H1 (cell line): ENCODE measurements around the gene KRT75. TPM values are rescaled to one million over a fixed set of nuclear protein-coding genes. Genes with fewer than 3 reads are reported as not detected.
"Not testable (repeated sequence)": the region's sequence is repeated elsewhere in the genome, so short reads cannot be mapped to it uniquely, and the experiment has no call there.

Source experiments
- CTCF ChIA-PET: fragments of 300-600 bp; sonication (Branson Sonifier 250); formaldehyde crosslinking; loops from one replicate; lab custom pipeline; 2021; ENCODE audit not compliant: partially characterized antibody; lab: Charles Lee
- POLR2A ChIA-PET: fragments of 300-600 bp; sonication (Branson Sonifier 250); formaldehyde crosslinking; loops from one replicate; lab custom pipeline; 2021; ENCODE audit warnings: inconsistent platforms; ENCODE audit not compliant: partially characterized antibody; lab: Charles Lee
- DNase-seq, 2 experiments: peaks; one replicate each; pipeline versions ENCODE4 v3.0.0 to v3.0.0-alpha.2; 2010 to 2022; ENCODE audit warnings: low spot score in 2 of 2, low read depth in 1 of 2, mixed read lengths in 1 of 2
- FAIRE-seq: peaks from 2 replicates; lab custom pipeline; 2011; peaks lifted over from hg19 to GRCh38; lab: Jason Lieb, UNC
- H2AFZ ChIP-seq: 2 replicates; pipeline ENCODE4 v1.8.1; 2012; ENCODE audit warnings: low read length, inconsistent platforms
- H2AK5ac ChIP-seq: 2 replicates; pipeline ENCODE4 v1.6.1; 2013; ENCODE audit warnings: low read depth, low read length
- H2BK120ac ChIP-seq: replicated peaks from 2 replicates; pipeline ENCODE3; 2013; ENCODE audit warnings: low read depth, low read length, inconsistent platforms
- H2BK12ac ChIP-seq: 2 replicates; pipeline ENCODE4 v1.6.1; 2013; ENCODE audit warnings: low read depth, low read length
- H2BK15ac ChIP-seq: 2 replicates; pipeline ENCODE4 v1.6.1; 2013; ENCODE audit warnings: low read length
- H2BK20ac ChIP-seq: 2 replicates; pipeline ENCODE4 v1.6.1; 2013; ENCODE audit warnings: low read length
- H2BK5ac ChIP-seq: 2 replicates; pipeline ENCODE4 v1.6.1; 2013; ENCODE audit warnings: low read depth, low read length
- H3K14ac ChIP-seq: 2 replicates; pipeline ENCODE4 v1.6.1; 2013; ENCODE audit warnings: inconsistent platforms; ENCODE audit not compliant: insufficient read length
- H3K18ac ChIP-seq: 2 replicates; pipeline ENCODE4 v1.6.1; 2013; ENCODE audit warnings: low read length; ENCODE audit errors: extremely low read depth
- H3K23ac ChIP-seq: 2 replicates; pipeline ENCODE4 v1.6.1; 2013; ENCODE audit warnings: inconsistent platforms; ENCODE audit not compliant: insufficient read length
- H3K23me2 ChIP-seq: 2 replicates; pipeline ENCODE4 v1.6.1; 2013; ENCODE audit warnings: low read depth, low read length
- H3K27ac ChIP-seq: 2 replicates; pipeline ENCODE4 v1.6.1; 2011; ENCODE audit warnings: low read depth, low read length, inconsistent platforms
- H3K27me3 ChIP-seq, 4 experiments: replicated peaks in 1 of 4; 1 replicate in 1 of 4; 2 replicates in 3 of 4; pipeline versions ENCODE4 v1.6.1 to v1.8.1; 2011 to 2013; ENCODE audit warnings: low read length in 3 of 4, mild to moderate bottlenecking in 3 of 4, inconsistent platforms in 2 of 4, mixed read lengths in 2 of 4, moderate library complexity in 1 of 4; ENCODE audit not compliant: control insufficient read depth in 3 of 4, insufficient read depth in 3 of 4; ENCODE audit errors: extremely low read depth in 1 of 4
- H3K36me3 ChIP-seq, 4 experiments: 2 replicates each; pipeline versions ENCODE4 v1.6.1 to v1.8.1; 2011 to 2013; ENCODE audit warnings: mild to moderate bottlenecking in 4 of 4, low read length in 3 of 4, moderate library complexity in 2 of 4, control low read depth in 1 of 4, inconsistent platforms in 1 of 4; ENCODE audit not compliant: insufficient read depth in 4 of 4, control insufficient read depth in 2 of 4
- H3K4ac ChIP-seq: replicated peaks from 2 replicates; pipeline ENCODE3; 2013; ENCODE audit warnings: low read length, low read depth, mixed read lengths, inconsistent platforms; ENCODE audit not compliant: insufficient read length
- H3K4me1 ChIP-seq, 4 experiments: replicated peaks in 1 of 4; 1 replicate in 1 of 4; 2 replicates in 3 of 4; pipeline versions ENCODE4 v1.6.1 to v1.8.1; 2011 to 2013; ENCODE audit warnings: low read length in 3 of 4, inconsistent platforms in 2 of 4, mixed read lengths in 1 of 4; ENCODE audit not compliant: insufficient read depth in 4 of 4, control insufficient read depth in 3 of 4
- H3K4me2 ChIP-seq, 2 experiments: 2 replicates each; pipeline versions ENCODE4 v1.6.1 to v1.8.1; 2011 to 2013; ENCODE audit warnings: low read depth in 2 of 2, low read length in 2 of 2, control low read depth in 1 of 2, inconsistent platforms in 1 of 2, mild to moderate bottlenecking in 1 of 2; ENCODE audit not compliant: insufficient read depth in 1 of 2
- H3K4me3 ChIP-seq, 4 experiments: fragments of 200-600, 300-600 bp in 1 of 4; sonication (generic), shearing (Covaris generic), sonication (Bioruptor Twin) in 1 of 4; 2 replicates each; pipeline versions ENCODE4 v1.5.1 to v1.8.1; 2011 to 2016; ENCODE audit warnings: low read length in 4 of 4, low read depth in 3 of 4, control low read depth in 2 of 4, inconsistent platforms in 2 of 4, mild to moderate bottlenecking in 2 of 4, mixed read lengths in 1 of 4, moderate library complexity in 1 of 4; ENCODE audit not compliant: insufficient read depth in 2 of 4; ENCODE audit errors: extremely low read depth in 1 of 4
- H3K56ac ChIP-seq: replicated peaks from 2 replicates; pipeline ENCODE3; 2013; ENCODE audit warnings: low read depth, mild to moderate bottlenecking, mixed read lengths, low read length, inconsistent platforms; ENCODE audit not compliant: insufficient read length
- H3K79me1 ChIP-seq: 2 replicates; pipeline ENCODE4 v1.6.1; 2013; ENCODE audit warnings: low read depth, low read length, control low read depth
- H3K79me2 ChIP-seq, 2 experiments: 2 replicates each; pipeline versions ENCODE4 v1.6.1 to v1.8.1; 2012 to 2013; ENCODE audit warnings: low read length in 2 of 2, mild to moderate bottlenecking in 2 of 2, inconsistent platforms in 1 of 2; ENCODE audit not compliant: insufficient read depth in 2 of 2, control insufficient read depth in 1 of 2
- H3K9ac ChIP-seq, 4 experiments: replicated peaks in 1 of 4; 1 replicate in 1 of 4; 2 replicates in 3 of 4; pipeline versions ENCODE4 v1.6.1 to v1.8.1; 2011 to 2013; ENCODE audit warnings: low read depth in 3 of 4, low read length in 3 of 4, control low read depth in 2 of 4, mild to moderate bottlenecking in 2 of 4, moderate library complexity in 2 of 4, inconsistent platforms in 1 of 4; ENCODE audit errors: extremely low read depth in 1 of 4
- H3K9me3 ChIP-seq, 2 experiments: 2 replicates each; pipeline versions ENCODE4 v1.6.1 to v1.8.1; 2012 to 2013; ENCODE audit warnings: mild to moderate bottlenecking in 2 of 2, moderate library complexity in 2 of 2, control low read depth in 1 of 2, inconsistent platforms in 1 of 2, low read depth in 1 of 2, low read length in 1 of 2, mixed read lengths in 1 of 2; ENCODE audit not compliant: insufficient read depth in 2 of 2
- H4K20me1 ChIP-seq, 2 experiments: replicated peaks in 1 of 2; 2 replicates each; pipeline versions ENCODE3 to v1.8.1; 2011 to 2013; ENCODE audit warnings: inconsistent platforms in 2 of 2, low read length in 2 of 2, mild to moderate bottlenecking in 1 of 2; ENCODE audit not compliant: insufficient read depth in 2 of 2, control insufficient read depth in 1 of 2
- H4K5ac ChIP-seq: 2 replicates; pipeline ENCODE4 v1.6.1; 2013; ENCODE audit warnings: low read length, low read depth, mixed read lengths, inconsistent platforms; ENCODE audit not compliant: insufficient read length
- H4K8ac ChIP-seq: 2 replicates; pipeline ENCODE4 v1.8.0; 2013; ENCODE audit warnings: mild to moderate bottlenecking, moderate library complexity, low read length, inconsistent platforms; ENCODE audit not compliant: insufficient read depth; ENCODE audit errors: extremely low read depth
- H4K91ac ChIP-seq: replicated peaks from 2 replicates; pipeline ENCODE3; 2013; ENCODE audit warnings: low read length, mixed read lengths, inconsistent platforms; ENCODE audit not compliant: insufficient read length
- WGBS, 2 experiments: shearing (Covaris generic) in 1 of 2; methylation state at CpG; one replicate each; pipeline versions ENCODE4 v1.1.6 to v1.1.7; 2013 to 2015; ENCODE audit warnings: low lambda C conversion rate in 2 of 2, mixed read lengths in 2 of 2, inconsistent platforms in 1 of 2, low coverage in 1 of 2, missing lambda C conversion rate in 1 of 2; ENCODE audit not compliant: insufficient replicate concordance in 2 of 2, insufficient coverage in 1 of 2, insufficient read length in 1 of 2; ENCODE audit errors: extremely low coverage in 1 of 2, missing lambda C conversion rate in 1 of 2; 5-methylcytosine and 5-hydroxymethylcytosine counted together
- polyA plus RNA-seq, 7 experiments: library from polyadenylated mRNA; depleted of rRNA in 3 of 7; stranded (reverse) in 5 of 7; unstranded in 2 of 7; fragments of >200 nt in 5 of 7; fragments of 200-250 nt in 2 of 7; gene quantifications; 1 replicate in 5 of 7; 2 replicates in 1 of 7; 4 replicates in 1 of 7; pipeline versions ENCODE4 v1.2.1 to v1.2.3, GENCODE V29; 2011 to 2013; ENCODE audit warnings: missing spikeins in 2 of 7, mixed read lengths in 2 of 7
- total RNA-seq: library from RNA; stranded (reverse); fragmentation: NEBNext Ultra II Directional; extraction: Animal tissue kit (Norgen Biotek cat#: 25700); gene quantifications from 2 replicates; pipeline ENCODE4 v1.2.1, GENCODE V29; 2021

KRT75 gene
- total and polyA plus RNA-seq, 2 of the 8 experiments (the other 6 are each of a cell fraction or from before 2014, with no cell fraction given), result not detected

GRCh38 chr12:52447196-52447595, 13.0 kb upstream of the KRT75 start:
- H3K56ac ChIP-seq, H3K79me1 ChIP-seq, H2BK12ac ChIP-seq, H3K14ac ChIP-seq, H3K9ac ChIP-seq, H3K4ac ChIP-seq, H3K18ac ChIP-seq, H2BK5ac ChIP-seq, H3K4me2 ChIP-seq, H3K27me3 ChIP-seq, H4K91ac ChIP-seq, H4K5ac ChIP-seq, FAIRE-seq, H2BK15ac ChIP-seq, DNase-seq, H2BK120ac ChIP-seq, H3K4me3 ChIP-seq, H2BK20ac ChIP-seq, H3K9me3 ChIP-seq, H4K20me1 ChIP-seq, H4K8ac ChIP-seq, H3K23ac ChIP-seq, H3K27ac ChIP-seq, H2AK5ac ChIP-seq, POLR2A ChIA-PET, H3K79me2 ChIP-seq, H2AFZ ChIP-seq, H3K36me3 ChIP-seq, H3K23me2 ChIP-seq, H3K4me1 ChIP-seq: not testable (repeated sequence)
- CTCF ChIA-PET, result interaction anchor here (0.8 to 1.5 kb wide), 3 partner anchors 14 to 534 kb away, joined by 3 to 4 read pairs (median 4); partner anchors contain the start of gene KRT5
- 95% methylated on average over 10 of the region's 11 CpGs; no CpG with 5 or more reads in 1 of the 2 experiments for WGBS, 2 experiments
